Esophagus muscularis mucosa (tissue), 4 donors: ENCODE results near the gene IGFL2. TPM values are rescaled to one million over a fixed set of nuclear protein-coding genes. Genes with fewer than 3 reads are reported as not detected.

Experiments
- DNase-seq: peaks from one replicate; pipeline ENCODE4 v3.0.0-alpha.2; 2017; ENCODE audit errors: extremely low spot score
- H3K27ac ChIP-seq, 4 donors: fragments of 200-600 bp; sonication (generic); replicated peaks in 1 of 4; 1 replicate in 3 of 4; 2 replicates in 1 of 4; pipeline ENCODE4 v1.5.1; 2016 to 2019; ENCODE audit warnings: mild to moderate bottlenecking in 1 of 4
- H3K27me3 ChIP-seq, 4 donors: fragments of 200-600 bp; sonication (generic); one replicate each; pipeline versions ENCODE4 v1.5.1 to v1.6.0; 2016 to 2019
- H3K36me3 ChIP-seq, 4 donors: fragments of 200-600 bp; sonication (generic); one replicate each; pipeline ENCODE4 v1.5.1; 2016 to 2019
- H3K4me1 ChIP-seq, 4 donors: fragments of 200-600 bp; sonication (generic); one replicate each; pipeline ENCODE4 v1.5.1; 2016 to 2019
- H3K4me3 ChIP-seq, 4 donors: fragments of 200-600 bp; sonication (generic); 1 replicate in 2 of 4; 2 replicates in 2 of 4; pipeline ENCODE4 v1.5.1; 2016 to 2019; ENCODE audit warnings: mild to moderate bottlenecking in 4 of 4, moderate library complexity in 1 of 4
- H3K9me3 ChIP-seq, 4 donors: fragments of 200-600 bp; sonication (generic); 1 replicate in 3 of 4; 2 replicates in 1 of 4; pipeline ENCODE4 v1.5.1; 2016 to 2019
- CTCF ChIP-seq, 3 experiments: fragments of 200-600 bp in 2 of 3; fragments of 450-650 bp in 1 of 3; sonication (generic) in 2 of 3; IDR thresholded peaks; one replicate each; pipeline ENCODE4 v1.5.1; 2017 to 2019; ENCODE audit warnings: antibody characterized with exemption in 3 of 3, mild to moderate bottlenecking in 2 of 3, moderate library complexity in 1 of 3
- EP300 ChIP-seq: sonication (generic); formaldehyde crosslinking; IDR thresholded peaks from one replicate; pipeline ENCODE4 v1.6.1; 2017; ENCODE audit warnings: antibody characterized with exemption
- POLR2A ChIP-seq: fragments of 450-650 bp; IDR thresholded peaks from one replicate; pipeline ENCODE4 v1.6.1; 2017; ENCODE audit warnings: antibody characterized with exemption, moderate library complexity, mild to moderate bottlenecking, low read depth
- POLR2AphosphoS5 ChIP-seq, 2 donors: sonication (generic); formaldehyde crosslinking; IDR thresholded peaks; one replicate each; pipeline ENCODE4 v1.6.1; 2017; ENCODE audit warnings: antibody characterized with exemption in 2 of 2
- WGBS: methylation state at CpG from one replicate; pipeline ENCODE4 v1.1.5; 2018; 5-methylcytosine and 5-hydroxymethylcytosine counted together
- intact Hi-C: fragments of 100-400 bp; cut with DNase I; formaldehyde crosslinking; loops from one replicate; pipeline ENCODE4 v1.15.1; 2023
- total RNA-seq, 4 donors: library from RNA; depleted of rRNA; stranded (reverse); fragments of >200 nt; gene quantifications; one replicate each; pipeline versions ENCODE4 v1.1.0 to v1.2.1, GENCODE V29; 2016

The IGFL2 gene
- total RNA-seq, 4 donors from 2014 or later: not detected

GRCh38 chr19:46109876-46110275 lies 38.2 kb upstream of the IGFL2 start:
- intact Hi-C loops: no loop called here
- 72% methylated on average over 6 of the region's 6 CpGs for WGBS
- Histone ChIP-seq H3K27me3 (peaks cover 0 to 48% (median 0%) of the 10 kb centered on the region in 4 donors), H3K36me3 (no peaks in the 10 kb centered on the region), H3K9me3 (no peaks in the 10 kb centered on the region), H3K4me1 (no peaks in the 10 kb centered on the region), H3K4me3 (no peak overlapping the region), H3K27ac (no peak overlapping the region)
- TF ChIP-seq POLR2AphosphoS5 (IDR thresholded peaks at IDR 0.05) (no peak), CTCF (IDR thresholded peaks at IDR 0.05) (no peak), EP300 (no peak), POLR2A (no peak)
- DNase-seq: no peak

- H3K27me3 ChIP-seq: peaks cover 0 to 56% (median 0%) of the 10 kb centered on the region in 4 donors
- no peak for DNase-seq
- 61% methylated on average over 3 of the region's 3 CpGs for whole genome bisulfite sequencing
- TF ChIP-seq POLR2A (no peak), CTCF (IDR thresholded peaks at IDR 0.05) (no peak), EP300 (no peak), POLR2AphosphoS5 (IDR thresholded peaks at IDR 0.05) (no peak)
- H3K36me3 ChIP-seq: no peaks in the 10 kb centered on the region
- intact Hi-C loops: no loop called here
- no peak overlapping the region for H3K4me3 ChIP-seq
- H3K27ac ChIP-seq: no peak overlapping the region
- no peaks in the 10 kb centered on the region for H3K4me1 ChIP-seq
- H3K9me3 ChIP-seq: no peaks in the 10 kb centered on the region
Observed at GRCh38 chr19:46111376-46111775, 36.7 kb upstream of the IGFL2 start.

- no peak overlapping the region for H3K4me3 ChIP-seq
- H3K27me3 ChIP-seq: peaks cover 0 to 53% (median 0%) of the 10 kb centered on the region in 4 donors
- no peak for TF ChIP-seq CTCF (IDR thresholded peaks at IDR 0.05)
- TF ChIP-seq POLR2AphosphoS5 (IDR thresholded peaks at IDR 0.05): no peak
- no peak for DNase-seq
- H3K4me1 ChIP-seq: no peaks in the 10 kb centered on the region
- WGBS: 69% methylated on average over 2 of the region's 2 CpGs
- no peaks in the 10 kb centered on the region for H3K36me3 ChIP-seq
- intact Hi-C loops: no loop called here
- no peaks in the 10 kb centered on the region for H3K9me3 ChIP-seq
- H3K27ac ChIP-seq: no peak overlapping the region
Observed at GRCh38 chr19:46112527-46112926, 35.5 kb upstream of the IGFL2 start.

GRCh38 chr19:46113726-46114125 lies 34.3 kb upstream of the IGFL2 start:
- H3K4me3 ChIP-seq: no peak overlapping the region
- H3K27ac ChIP-seq: no peak overlapping the region

More at GRCh38 chr19:46113726-46114125, 34.3 kb upstream of the IGFL2 start:
- Histone ChIP-seq H3K27me3 (peaks cover 0 to 58% (median 0%) of the 10 kb centered on the region in 4 donors), H3K4me1 (no peaks in the 10 kb centered on the region), H3K36me3 (no peaks in the 10 kb centered on the region), H3K9me3 (no peaks in the 10 kb centered on the region)
- DNase-seq: no peak
- whole genome bisulfite sequencing: 33% methylated on average over 1 of the region's 1 CpG
- no peak for TF ChIP-seq EP300
- TF ChIP-seq CTCF (IDR thresholded peaks at IDR 0.05): no peak
- intact Hi-C loops: no loop called here
